Gastrocnemius medialis (tissue), 4 donors: ENCODE data around the gene SCLY. TPM values are rescaled to one million over a fixed set of nuclear protein-coding genes. Genes with fewer than 3 reads are reported as not detected.

Experiments
- ATAC-seq, 2 donors: fragments of 150-250 bp; one replicate each; pipeline ENCODE4 v1.9.1; 2016
- DNase-seq, 2 donors: peaks; one replicate each; pipeline ENCODE4 v3.0.0-alpha.2; 2019
- H3K27ac ChIP-seq, 4 donors: fragments of 200-600 bp; sonication (generic); 1 replicate in 1 of 4; 2 replicates in 3 of 4; pipeline ENCODE4 v1.5.1; 2016 to 2018; ENCODE audit warnings: mild to moderate bottlenecking in 2 of 4, moderate library complexity in 1 of 4
- H3K27me3 ChIP-seq, 3 donors: fragments of 200-600 bp; sonication (generic) in 2 of 3; 1 replicate in 1 of 3; 2 replicates in 2 of 3; pipeline versions ENCODE4 v1.5.1 to v1.6.0; 2016 to 2019; ENCODE audit warnings: mild to moderate bottlenecking in 1 of 3, moderate library complexity in 1 of 3
- H3K36me3 ChIP-seq, 2 donors: fragments of 200-600 bp; sonication (generic) in 1 of 2; one replicate each; pipeline ENCODE4 v1.5.1; 2017 to 2018
- H3K4me1 ChIP-seq, 2 donors: fragments of 200-600 bp; sonication (generic) in 1 of 2; one replicate each; pipeline ENCODE4 v1.5.1; 2016 to 2017; ENCODE audit warnings: mild to moderate bottlenecking in 2 of 2
- H3K4me3 ChIP-seq, 4 donors: fragments of 200-600 bp; sonication (generic) in 3 of 4; 1 replicate in 1 of 4; 2 replicates in 3 of 4; pipeline ENCODE4 v1.5.1; 2016 to 2019; ENCODE audit warnings: mild to moderate bottlenecking in 2 of 4
- H3K9me3 ChIP-seq, 3 donors: fragments of 200-600 bp; sonication (generic) in 2 of 3; 1 replicate in 1 of 3; 2 replicates in 2 of 3; pipeline ENCODE4 v1.5.1; 2016 to 2019
- POLR2A ChIP-seq, 2 donors: fragments of 450-650 bp; IDR thresholded peaks; one replicate each; pipeline ENCODE4 v1.6.1; 2017; ENCODE audit warnings: antibody characterized with exemption in 2 of 2, mild to moderate bottlenecking in 2 of 2, moderate library complexity in 2 of 2
- in situ Hi-C, 4 donors: fragments of 200-750 bp; cut with MboI; loops; one replicate each; pipeline versions ENCODE4 v1.15.0 to v1.8.0; 2017; ENCODE audit warnings: low sequenced_read_pairs in 4 of 4
- intact Hi-C: fragments of 100-400 bp; cut with DNase I; formaldehyde crosslinking; loops from one replicate; pipeline ENCODE4 v1.15.1; 2023; ENCODE audit warnings: low total_unique reads
- total RNA-seq, 4 donors: library from RNA; depleted of rRNA; stranded (reverse); fragments of >200 nt; gene quantifications; one replicate each; pipeline versions ENCODE4 v1.1.0 to v1.2.3, GENCODE V29; 2016
- TF ChIP-seq, protein P1 (sequence below), 5 experiments: fragments of 450-650 bp in 3 of 5; fragments of 200-600 bp in 2 of 5; sonication (generic) in 2 of 5; IDR thresholded peaks in 4 of 5; conservative IDR thresholded peaks in 1 of 5; 1 replicate in 4 of 5; 2 replicates in 1 of 5; pipeline ENCODE4 v1.5.1; 2016 to 2019; ENCODE audit warnings: antibody characterized with exemption in 5 of 5, mild to moderate bottlenecking in 3 of 5, moderate library complexity in 3 of 5

The SCLY gene
- total RNA-seq, 4 donors from 2014 or later = 3.3 to 9.7 (median 5.6) TPM

DNA sequence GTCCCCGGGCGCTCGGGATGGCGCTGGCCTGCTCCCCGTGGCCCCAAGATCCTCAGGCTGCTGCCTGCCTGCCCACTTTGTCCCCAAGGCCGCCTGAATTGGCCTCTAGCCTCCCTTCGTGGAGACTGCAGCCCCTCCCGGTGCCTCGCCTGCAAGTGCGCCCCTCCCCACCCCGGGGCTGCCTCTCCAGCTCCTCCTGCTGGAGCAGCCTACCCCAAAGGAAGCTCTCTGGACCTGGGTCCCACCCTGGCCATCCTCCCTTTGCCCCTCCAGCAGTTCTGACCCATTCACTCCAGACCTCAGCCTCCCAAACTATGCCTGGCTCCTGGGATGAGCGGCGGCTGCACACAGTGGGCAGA, 45.5 kb downstream of the SCLY start:
- DNase-seq (no peak), ATAC-seq (no peak)
- H3K4me1 ChIP-seq = peaks cover 6 to 8% of the 10 kb centered on the region in 2 donors
- no peaks in the 10 kb centered on the region for H3K27me3 ChIP-seq
- in situ Hi-C loops = no loop called here
- TF ChIP-seq, protein P1, sequence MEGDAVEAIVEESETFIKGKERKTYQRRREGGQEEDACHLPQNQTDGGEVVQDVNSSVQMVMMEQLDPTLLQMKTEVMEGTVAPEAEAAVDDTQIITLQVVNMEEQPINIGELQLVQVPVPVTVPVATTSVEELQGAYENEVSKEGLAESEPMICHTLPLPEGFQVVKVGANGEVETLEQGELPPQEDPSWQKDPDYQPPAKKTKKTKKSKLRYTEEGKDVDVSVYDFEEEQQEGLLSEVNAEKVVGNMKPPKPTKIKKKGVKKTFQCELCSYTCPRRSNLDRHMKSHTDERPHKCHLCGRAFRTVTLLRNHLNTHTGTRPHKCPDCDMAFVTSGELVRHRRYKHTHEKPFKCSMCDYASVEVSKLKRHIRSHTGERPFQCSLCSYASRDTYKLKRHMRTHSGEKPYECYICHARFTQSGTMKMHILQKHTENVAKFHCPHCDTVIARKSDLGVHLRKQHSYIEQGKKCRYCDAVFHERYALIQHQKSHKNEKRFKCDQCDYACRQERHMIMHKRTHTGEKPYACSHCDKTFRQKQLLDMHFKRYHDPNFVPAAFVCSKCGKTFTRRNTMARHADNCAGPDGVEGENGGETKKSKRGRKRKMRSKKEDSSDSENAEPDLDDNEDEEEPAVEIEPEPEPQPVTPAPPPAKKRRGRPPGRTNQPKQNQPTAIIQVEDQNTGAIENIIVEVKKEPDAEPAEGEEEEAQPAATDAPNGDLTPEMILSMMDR (IDR thresholded peaks at IDR 0.05 in 4 of 5, conservative IDR thresholded peaks at IDR 0.05 in 1 of 5) = no peak
- no peak for TF ChIP-seq POLR2A (IDR thresholded peaks at IDR 0.05)
- intact Hi-C loops = no loop called here
- no peak overlapping the region for H3K4me3 ChIP-seq
- H3K9me3 ChIP-seq = no peaks in the 10 kb centered on the region
- no peak overlapping the region for H3K27ac ChIP-seq
- H3K36me3 ChIP-seq = no peaks in the 10 kb centered on the region

DNA sequence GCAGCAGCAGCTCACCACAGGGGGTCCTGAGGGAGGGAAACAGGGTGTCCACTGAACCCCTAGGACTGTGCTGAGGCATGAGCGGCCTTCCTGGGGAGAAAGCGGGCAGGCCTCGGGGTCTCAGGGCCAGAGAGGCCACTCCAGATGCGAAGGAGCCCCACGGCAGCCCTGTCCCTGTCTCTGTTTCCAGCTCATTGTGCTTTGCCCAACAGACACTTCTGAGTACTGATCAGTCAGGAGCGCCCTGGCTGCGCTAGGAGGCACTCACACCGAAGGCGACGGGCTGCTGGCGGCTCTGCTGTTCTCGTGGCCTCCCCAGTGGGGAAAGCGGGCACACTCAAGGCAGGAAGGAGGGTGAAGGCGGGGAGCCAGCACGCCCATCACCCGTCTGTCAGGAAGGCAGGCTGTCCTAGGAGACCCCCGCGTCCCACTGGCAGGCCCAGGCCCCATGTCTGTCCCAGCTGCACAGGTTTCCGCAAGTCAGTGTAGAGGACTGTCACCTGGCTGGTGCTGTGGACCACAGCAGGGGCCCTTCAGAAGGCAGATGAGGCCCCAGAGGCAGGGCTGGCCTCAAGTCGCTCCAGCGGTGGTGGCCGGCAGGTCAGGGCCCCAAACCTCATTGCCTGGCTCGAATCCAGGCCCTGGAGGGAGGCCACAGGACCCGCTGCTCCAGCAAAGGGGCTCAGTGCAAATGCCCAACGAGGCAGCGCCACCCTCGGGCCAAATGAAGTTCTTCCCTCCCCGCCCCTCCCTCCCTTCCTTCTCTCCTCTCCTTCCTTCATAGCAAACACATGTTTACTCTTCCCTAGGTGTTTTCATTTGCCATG, 46.1 kb downstream of the SCLY start:
- H3K4me1 ChIP-seq = peaks cover 6 to 8% of the 10 kb centered on the region in 2 donors
- no peak overlapping the region for H3K4me3 ChIP-seq
- H3K27me3 ChIP-seq = no peaks in the 10 kb centered on the region
- no peak for TF ChIP-seq POLR2A (IDR thresholded peaks at IDR 0.05)
- TF ChIP-seq, protein P1 (IDR thresholded peaks at IDR 0.05 in 4 of 5, conservative IDR thresholded peaks at IDR 0.05 in 1 of 5) = no peak
- in situ Hi-C loops (no loop called here), intact Hi-C loops (no loop called here)
- H3K27ac ChIP-seq = no peak overlapping the region
- ATAC-seq (no peak), DNase-seq (peak in 1 of 2 donors; percentile 9)
- H3K9me3 ChIP-seq = no peaks in the 10 kb centered on the region
- H3K36me3 ChIP-seq = no peaks in the 10 kb centered on the region

DNA sequence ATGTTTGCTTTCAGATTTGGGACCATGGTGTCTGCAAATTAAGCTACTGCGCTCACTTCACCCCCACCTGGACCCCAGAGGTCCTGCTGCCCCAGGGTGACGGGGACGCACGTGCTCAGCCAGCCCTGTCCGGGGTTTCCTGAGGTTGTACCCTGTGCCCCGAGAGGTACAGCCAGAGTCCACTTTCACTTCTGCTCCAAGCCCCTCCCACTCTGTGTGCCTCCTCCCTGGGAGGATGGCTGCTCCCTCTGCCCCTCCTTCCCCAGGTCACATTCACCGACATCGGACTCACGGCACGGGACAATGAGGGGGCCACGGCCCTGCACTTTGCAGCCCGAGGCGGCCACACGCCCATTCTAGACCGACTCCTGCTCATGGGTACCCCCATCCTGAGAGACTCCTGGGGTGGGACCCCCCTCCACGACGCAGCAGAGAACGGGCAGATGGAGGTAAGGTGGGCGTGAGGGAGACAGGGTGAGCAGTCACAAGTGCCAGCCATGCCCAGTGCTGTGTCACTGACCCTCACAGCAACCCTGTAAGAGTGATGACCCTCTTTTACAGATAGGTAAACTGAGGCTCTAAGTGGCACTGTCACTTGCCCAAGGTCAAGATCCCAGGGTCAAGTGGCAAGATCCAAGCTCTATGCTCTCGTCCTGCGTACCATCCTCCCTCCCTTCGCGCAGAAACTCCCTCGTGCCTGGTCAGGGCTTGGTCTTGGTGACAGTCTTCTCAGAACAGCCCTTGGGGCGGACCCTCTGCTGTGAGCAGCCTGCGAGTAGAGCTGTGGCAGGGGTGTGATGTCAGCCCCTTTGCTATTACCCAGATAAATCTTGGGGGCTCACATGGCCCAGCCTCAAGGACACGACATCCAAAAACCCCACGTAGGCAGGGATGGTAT, 47.0 kb downstream of the SCLY start:
- DNase-seq (peak in 1 of 2 donors; percentile 8), ATAC-seq (no peak)
- Histone ChIP-seq H3K36me3 (no peaks in the 10 kb centered on the region), H3K9me3 (no peaks in the 10 kb centered on the region), H3K27me3 (no peaks in the 10 kb centered on the region), H3K27ac (no peak overlapping the region), H3K4me1 (peaks cover 6 to 8% of the 10 kb centered on the region in 2 donors), H3K4me3 (no peak overlapping the region)
- in situ Hi-C loops = no loop called here
- TF ChIP-seq, protein P1 (IDR thresholded peaks at IDR 0.05 in 4 of 5, conservative IDR thresholded peaks at IDR 0.05 in 1 of 5) = no peak
- no peak for TF ChIP-seq POLR2A (IDR thresholded peaks at IDR 0.05)
- intact Hi-C loops = no loop called here

DNA sequence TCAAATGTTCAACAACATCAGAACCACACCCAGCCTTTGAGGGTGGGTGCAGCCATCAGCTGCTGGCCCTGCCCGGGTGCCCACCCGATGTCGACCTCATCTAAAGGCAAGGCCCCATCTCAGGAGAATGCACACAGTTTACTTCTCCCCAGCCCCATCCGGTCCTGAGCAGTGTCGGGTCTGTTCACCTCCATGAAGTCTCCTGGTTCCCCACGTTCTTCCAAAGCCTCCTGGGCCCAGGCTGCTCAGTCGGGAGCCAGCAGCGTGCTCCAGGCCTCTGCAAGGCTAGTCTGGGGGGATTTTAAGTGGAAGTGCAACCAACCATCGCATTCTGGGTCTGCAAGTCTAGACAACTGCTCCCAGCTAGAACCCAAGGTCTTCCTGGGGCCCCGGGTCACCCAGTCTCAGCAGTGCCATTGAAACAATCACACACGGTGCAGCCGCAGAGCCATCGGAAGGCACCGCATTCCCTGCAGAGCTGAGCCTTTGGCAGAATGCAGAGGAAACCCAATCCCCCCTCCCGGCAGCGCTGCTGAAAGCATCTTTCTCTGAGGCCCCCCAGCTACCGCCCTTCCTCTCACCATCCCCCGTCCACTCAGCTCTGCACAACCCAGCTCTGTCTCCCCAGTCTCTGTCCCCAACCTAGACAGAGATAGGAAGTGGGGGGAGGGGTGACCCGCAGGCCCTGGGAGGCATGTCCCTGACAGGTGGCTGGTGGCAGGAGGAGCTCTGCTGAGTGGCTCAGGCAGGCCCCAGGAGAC, 47.8 kb downstream of the SCLY start:
- Histone ChIP-seq H3K36me3 (no peaks in the 10 kb centered on the region), H3K27me3 (no peaks in the 10 kb centered on the region), H3K9me3 (no peaks in the 10 kb centered on the region), H3K27ac (no peak overlapping the region), H3K4me1 (peaks cover 6 to 8% of the 10 kb centered on the region in 2 donors), H3K4me3 (no peak overlapping the region)
- intact Hi-C loops = no loop called here
- ATAC-seq (peak in 1 of 2 donors; percentile 55), DNase-seq (peak in 1 of 2 donors; percentile 23)
- in situ Hi-C loops = no loop called here
- no peak for TF ChIP-seq POLR2A (IDR thresholded peaks at IDR 0.05)
- TF ChIP-seq, protein P1 (IDR thresholded peaks at IDR 0.05 in 4 of 5, conservative IDR thresholded peaks at IDR 0.05 in 1 of 5) = no peak
